ENCODE measurements around the gene UBXN4. TPM values are rescaled to one million over a fixed set of nuclear protein-coding genes. Genes with fewer than 3 reads are reported as not detected.

UBXN4 gene
- polyA plus RNA-seq, 1 of the 3 experiments (the other 2 are of a cell fraction) = 32.7 TPM

GRCh38 chr2:135768863-135769262 lies 27.2 kb downstream of the UBXN4 start:
- peaks cover 45 to 63% of the 10 kb centered on the region in 2 experiments for H3K36me3 ChIP-seq (replicated peaks in 1 of 2; ENCODE audit: control insufficient read depth in 1 of 2, insufficient read depth in 2 of 2, low read length in 1 of 2)
- H2AFZ ChIP-seq (ENCODE audit: low read depth) = no peak overlapping the region
- no peaks in the 10 kb centered on the region for H3K27me3 ChIP-seq (ENCODE audit: insufficient read depth)
- POLR2A ChIA-PET = no interaction called here
- no peak for TF ChIP-seq SIN3A (IDR thresholded peaks at IDR 0.05; ENCODE audit: borderline replicate concordance, low read depth, low read length)
- TF ChIP-seq SMC3 (IDR thresholded peaks at IDR 0.05; ENCODE audit: low read depth, low read length) = no peak
- no peak for TF ChIP-seq FOXM1 (IDR thresholded peaks at IDR 0.05; ENCODE audit: low read depth)
- no peak for TF ChIP-seq EZH2phosphoT487 (IDR thresholded peaks at IDR 0.05; ENCODE audit: borderline replicate concordance, low read depth)
- no peak for TF ChIP-seq TEAD4 (IDR thresholded peaks at IDR 0.05; ENCODE audit: borderline replicate concordance, insufficient read depth)
- peaks cover 16% of the 10 kb centered on the region for H3F3A ChIP-seq (replicated peaks; ENCODE audit: insufficient read depth)
- CTCF ChIA-PET = interaction anchor here (0.8 to 3.5 kb wide), 5 partner anchors 13 to 780 kb away, joined by 3 to 12 read pairs (median 3); no protein-coding TSS in a partner anchor
- no peak for DNase-seq
- H3K79me2 ChIP-seq (ENCODE audit: insufficient read depth) = peaks cover 51% of the 10 kb centered on the region
- H3K4me2 ChIP-seq = no peak overlapping the region
- H3K4me1 ChIP-seq (ENCODE audit: control insufficient read depth in 1 of 2, insufficient read depth in 2 of 2, low read depth in 1 of 2, low read length in 1 of 2) = no peaks in the 10 kb centered on the region
- H4K20me1 ChIP-seq (ENCODE audit: insufficient read depth) = no peaks in the 10 kb centered on the region
- H3K4me3 ChIP-seq (ENCODE audit: low read depth in 2 of 2, low read length in 1 of 2) = no peak overlapping the region
- H3K9me3 ChIP-seq = no peaks in the 10 kb centered on the region; the same call in 1 of the 2 replicates
- H3K9ac ChIP-seq = no peak overlapping the region
- 95% methylated on average over 8 of the region's 8 CpGs for WGBS (ENCODE audit: low lambda C conversion rate)
- no peaks in the 10 kb centered on the region for H3K9me2 ChIP-seq
- H3K27ac ChIP-seq (ENCODE audit: low read depth in 2 of 2, low read length in 1 of 2) = no peak overlapping the region

DNA sequence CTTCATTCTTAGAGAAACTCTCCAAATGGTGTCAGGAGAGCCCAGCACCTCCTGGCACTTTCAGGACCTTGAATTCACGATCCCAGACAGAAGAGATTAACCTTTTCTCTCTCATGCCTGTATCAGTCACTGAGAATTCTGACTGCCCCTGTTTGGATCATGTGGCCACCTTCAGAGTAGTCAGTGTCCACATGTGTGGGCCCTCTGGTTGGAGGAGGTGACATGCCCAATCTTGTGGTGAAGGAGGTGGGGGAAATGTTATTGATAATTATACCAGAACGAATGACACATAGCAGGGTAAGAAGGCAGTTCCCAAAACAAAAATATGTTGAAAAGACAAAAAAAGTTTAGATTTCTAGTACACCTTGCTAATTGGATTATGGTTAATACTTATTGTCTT lies 31.7 kb downstream of the UBXN4 start:
- Histone ChIP-seq H3K9me2 (no peaks in the 10 kb centered on the region), H3K36me3 (replicated peaks in 1 of 2; ENCODE audit: control insufficient read depth in 1 of 2, insufficient read depth in 2 of 2, low read length in 1 of 2) (peaks cover 58 to 79% of the 10 kb centered on the region in 2 experiments), H4K20me1 (ENCODE audit: insufficient read depth) (no peaks in the 10 kb centered on the region), H3K79me2 (ENCODE audit: insufficient read depth) (peaks cover 22% of the 10 kb centered on the region), H3K4me1 (ENCODE audit: control insufficient read depth in 1 of 2, insufficient read depth in 2 of 2, low read depth in 1 of 2, low read length in 1 of 2) (no peaks in the 10 kb centered on the region), H3K27ac (ENCODE audit: low read depth in 2 of 2, low read length in 1 of 2) (peak overlapping the region in 1 of 2 experiments; percentile 54; a peak in 2 of 4 replicates), H3F3A (replicated peaks; ENCODE audit: insufficient read depth) (peaks cover 16% of the 10 kb centered on the region), H3K4me2 (no peak overlapping the region), H3K9ac (no peak overlapping the region), H3K4me3 (ENCODE audit: low read depth in 2 of 2, low read length in 1 of 2) (no peak overlapping the region), H2AFZ (ENCODE audit: low read depth) (no peak overlapping the region), H3K27me3 (ENCODE audit: insufficient read depth) (no peaks in the 10 kb centered on the region), H3K9me3 (no peaks in the 10 kb centered on the region; the same call in 1 of the 2 replicates)
- no peak for DNase-seq
- 93% methylated on average over 2 of the region's 2 CpGs for WGBS (ENCODE audit: low lambda C conversion rate)
- TF ChIP-seq REST (IDR thresholded peaks at IDR 0.05; ENCODE audit: low read depth, low read length) (no peak), YY1 (IDR thresholded peaks at IDR 0.05; ENCODE audit: low read depth) (no peak), USF1 (IDR thresholded peaks at IDR 0.05; ENCODE audit: borderline replicate concordance, low read depth) (no peak), POLR2AphosphoS5 (IDR thresholded peaks at IDR 0.05; ENCODE audit: low read depth, low read length) (no peak), RFX5 (IDR thresholded peaks at IDR 0.05; ENCODE audit: low read length) (no peak), FOXJ3 (CRISPR knock-in tag; IDR thresholded peaks at IDR 0.05) (no peak), ELF1 (IDR thresholded peaks at IDR 0.05) (no peak), RAD21 (IDR thresholded peaks at IDR 0.05; ENCODE audit: low read length) (no peak)
- TF ChIP-seq, protein P1, sequence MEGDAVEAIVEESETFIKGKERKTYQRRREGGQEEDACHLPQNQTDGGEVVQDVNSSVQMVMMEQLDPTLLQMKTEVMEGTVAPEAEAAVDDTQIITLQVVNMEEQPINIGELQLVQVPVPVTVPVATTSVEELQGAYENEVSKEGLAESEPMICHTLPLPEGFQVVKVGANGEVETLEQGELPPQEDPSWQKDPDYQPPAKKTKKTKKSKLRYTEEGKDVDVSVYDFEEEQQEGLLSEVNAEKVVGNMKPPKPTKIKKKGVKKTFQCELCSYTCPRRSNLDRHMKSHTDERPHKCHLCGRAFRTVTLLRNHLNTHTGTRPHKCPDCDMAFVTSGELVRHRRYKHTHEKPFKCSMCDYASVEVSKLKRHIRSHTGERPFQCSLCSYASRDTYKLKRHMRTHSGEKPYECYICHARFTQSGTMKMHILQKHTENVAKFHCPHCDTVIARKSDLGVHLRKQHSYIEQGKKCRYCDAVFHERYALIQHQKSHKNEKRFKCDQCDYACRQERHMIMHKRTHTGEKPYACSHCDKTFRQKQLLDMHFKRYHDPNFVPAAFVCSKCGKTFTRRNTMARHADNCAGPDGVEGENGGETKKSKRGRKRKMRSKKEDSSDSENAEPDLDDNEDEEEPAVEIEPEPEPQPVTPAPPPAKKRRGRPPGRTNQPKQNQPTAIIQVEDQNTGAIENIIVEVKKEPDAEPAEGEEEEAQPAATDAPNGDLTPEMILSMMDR (IDR thresholded peaks at IDR 0.05) = no peak
- ChIA-PET POLR2A (no interaction called here), CTCF (no interaction called here)
